OCI-LY1 (cell line): ENCODE measurements around the gene THAP4.

ENCODE experiments used
- H2AFZ ChIP-seq: fragments of 200-600 bp; sonication (generic), shearing (Covaris generic); 2 replicates; pipeline ENCODE4 v1.6.0; 2014; ENCODE audit warnings: antibody characterized with exemption, mild to moderate bottlenecking, low read length
- H3F3A ChIP-seq: fragments of 200-600 bp; sonication (generic), shearing (Covaris generic); 2 replicates; pipeline ENCODE4 v1.6.0; 2014; ENCODE audit warnings: mild to moderate bottlenecking, antibody characterized with exemption, low read length, moderate library complexity; ENCODE audit not compliant: insufficient read depth
- H3K27ac ChIP-seq: fragments of 200-600 bp; sonication (generic); 2 replicates; pipeline ENCODE4 v1.5.1; 2014; ENCODE audit warnings: low read length, mixed run types, mild to moderate bottlenecking, low read depth; ENCODE audit not compliant: poor library complexity, severe bottlenecking
- H3K27me3 ChIP-seq: fragments of 200-600 bp; sonication (generic); 2 replicates; pipeline ENCODE4 v1.6.0; 2014; ENCODE audit warnings: antibody characterized with exemption, mild to moderate bottlenecking, low read length, moderate library complexity; ENCODE audit not compliant: insufficient read depth
- H3K36me3 ChIP-seq: fragments of 200-600 bp; sonication (generic); 2 replicates; pipeline ENCODE4 v1.6.1; 2014; ENCODE audit warnings: mild to moderate bottlenecking, antibody characterized with exemption, low read length, moderate library complexity, mixed read lengths; ENCODE audit not compliant: insufficient read depth
- H3K4me1 ChIP-seq: fragments of 200-600 bp; sonication (generic); 2 replicates; pipeline ENCODE4 v1.5.1; 2014; ENCODE audit warnings: mild to moderate bottlenecking, low read length, moderate library complexity; ENCODE audit not compliant: insufficient read depth, severe bottlenecking
- H3K4me2 ChIP-seq: fragments of 200-600 bp; sonication (generic), shearing (Covaris generic); 2 replicates; pipeline ENCODE4 v1.6.1; 2014; ENCODE audit warnings: low read length
- H3K4me3 ChIP-seq: fragments of 200-600 bp; sonication (generic); 2 replicates; pipeline ENCODE4 v1.5.1; 2014; ENCODE audit warnings: low read length, low read depth, mild to moderate bottlenecking, mixed read lengths; ENCODE audit not compliant: poor library complexity, severe bottlenecking
- H3K79me2 ChIP-seq: fragments of 200-600 bp; shearing (Covaris generic); 2 replicates; pipeline ENCODE4 v1.6.1; 2016; ENCODE audit warnings: mixed run types, low read length, mixed read lengths; ENCODE audit not compliant: insufficient read depth
- H3K9ac ChIP-seq: fragments of 200-600 bp; sonication (generic), shearing (Covaris generic); 2 replicates; pipeline ENCODE4 v1.6.1; 2014; ENCODE audit warnings: mild to moderate bottlenecking, low read length, mixed read lengths
- H3K9me2 ChIP-seq: fragments of 200-600 bp; sonication (generic), shearing (Covaris generic); 2 replicates; pipeline ENCODE4 v1.6.1; 2014; ENCODE audit warnings: low read depth, mild to moderate bottlenecking, low read length, mixed read lengths
- H3K9me3 ChIP-seq: fragments of 200-600 bp; shearing (Covaris generic); 2 replicates; pipeline ENCODE4 v1.6.1; 2014; ENCODE audit warnings: low read length, mixed read lengths
- H4K20me1 ChIP-seq: fragments of 200-600 bp; sonication (generic), shearing (Covaris generic); 2 replicates; pipeline ENCODE4 v1.6.0; 2016; ENCODE audit warnings: mild to moderate bottlenecking, low read length; ENCODE audit not compliant: insufficient read depth
- EZH2 ChIP-seq: fragments of 200-600 bp; sonication (generic), shearing (Covaris generic); IDR thresholded peaks from 2 replicates; pipeline ENCODE4 v1.8.0; 2017; ENCODE audit warnings: borderline replicate concordance, mixed run types, mild to moderate bottlenecking, antibody characterized with exemption, low read length, moderate library complexity, mixed read lengths
- TF ChIP-seq, protein P1 (sequence below): fragments of 200-600 bp; sonication (generic), shearing (Covaris generic); IDR thresholded peaks from 2 replicates; pipeline ENCODE4 v1.5.1; 2017; ENCODE audit warnings: mild to moderate bottlenecking, antibody characterized with exemption, low read length, moderate library complexity, mixed read lengths

THAP4 gene

DNA sequence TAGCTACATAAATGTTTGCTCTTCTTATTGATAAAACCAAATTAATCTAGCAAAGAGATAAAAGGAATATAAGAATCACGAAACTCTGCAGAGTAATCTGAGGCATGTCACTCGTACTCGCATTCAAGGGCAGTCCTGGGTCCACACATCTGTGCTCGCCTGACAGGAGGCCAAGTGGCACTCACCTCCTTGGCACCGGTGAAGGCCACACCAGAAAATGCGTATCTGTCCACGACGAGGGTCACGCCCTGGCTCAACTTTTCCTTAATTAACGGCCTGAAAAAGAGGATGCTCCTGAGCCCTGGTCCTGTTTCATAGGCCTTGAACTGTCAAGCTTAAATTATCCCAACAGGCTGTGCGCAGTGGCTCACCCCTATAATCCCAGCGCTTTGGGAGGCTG, 43.1 kb upstream of the THAP4 start:
- Histone ChIP-seq H3K27ac (no peak overlapping the region), H2AFZ (no peak overlapping the region), H3K4me2 (no peak overlapping the region), H3K4me3 (no peak overlapping the region), H3K79me2 (peaks cover 7% of the 10 kb centered on the region; the same call in 1 of the 2 replicates), H3K9me3 (no peaks in the 10 kb centered on the region), H3K36me3 (peaks cover 99% of the 10 kb centered on the region), H3K9me2 (no peaks in the 10 kb centered on the region), H3K9ac (no peak overlapping the region), H4K20me1 (no peaks in the 10 kb centered on the region), H3K27me3 (no peaks in the 10 kb centered on the region), H3K4me1 (no peaks in the 10 kb centered on the region), H3F3A (no peaks in the 10 kb centered on the region)
- no peak for TF ChIP-seq EZH2
- TF ChIP-seq, protein P1, sequence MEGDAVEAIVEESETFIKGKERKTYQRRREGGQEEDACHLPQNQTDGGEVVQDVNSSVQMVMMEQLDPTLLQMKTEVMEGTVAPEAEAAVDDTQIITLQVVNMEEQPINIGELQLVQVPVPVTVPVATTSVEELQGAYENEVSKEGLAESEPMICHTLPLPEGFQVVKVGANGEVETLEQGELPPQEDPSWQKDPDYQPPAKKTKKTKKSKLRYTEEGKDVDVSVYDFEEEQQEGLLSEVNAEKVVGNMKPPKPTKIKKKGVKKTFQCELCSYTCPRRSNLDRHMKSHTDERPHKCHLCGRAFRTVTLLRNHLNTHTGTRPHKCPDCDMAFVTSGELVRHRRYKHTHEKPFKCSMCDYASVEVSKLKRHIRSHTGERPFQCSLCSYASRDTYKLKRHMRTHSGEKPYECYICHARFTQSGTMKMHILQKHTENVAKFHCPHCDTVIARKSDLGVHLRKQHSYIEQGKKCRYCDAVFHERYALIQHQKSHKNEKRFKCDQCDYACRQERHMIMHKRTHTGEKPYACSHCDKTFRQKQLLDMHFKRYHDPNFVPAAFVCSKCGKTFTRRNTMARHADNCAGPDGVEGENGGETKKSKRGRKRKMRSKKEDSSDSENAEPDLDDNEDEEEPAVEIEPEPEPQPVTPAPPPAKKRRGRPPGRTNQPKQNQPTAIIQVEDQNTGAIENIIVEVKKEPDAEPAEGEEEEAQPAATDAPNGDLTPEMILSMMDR: no peak

DNA sequence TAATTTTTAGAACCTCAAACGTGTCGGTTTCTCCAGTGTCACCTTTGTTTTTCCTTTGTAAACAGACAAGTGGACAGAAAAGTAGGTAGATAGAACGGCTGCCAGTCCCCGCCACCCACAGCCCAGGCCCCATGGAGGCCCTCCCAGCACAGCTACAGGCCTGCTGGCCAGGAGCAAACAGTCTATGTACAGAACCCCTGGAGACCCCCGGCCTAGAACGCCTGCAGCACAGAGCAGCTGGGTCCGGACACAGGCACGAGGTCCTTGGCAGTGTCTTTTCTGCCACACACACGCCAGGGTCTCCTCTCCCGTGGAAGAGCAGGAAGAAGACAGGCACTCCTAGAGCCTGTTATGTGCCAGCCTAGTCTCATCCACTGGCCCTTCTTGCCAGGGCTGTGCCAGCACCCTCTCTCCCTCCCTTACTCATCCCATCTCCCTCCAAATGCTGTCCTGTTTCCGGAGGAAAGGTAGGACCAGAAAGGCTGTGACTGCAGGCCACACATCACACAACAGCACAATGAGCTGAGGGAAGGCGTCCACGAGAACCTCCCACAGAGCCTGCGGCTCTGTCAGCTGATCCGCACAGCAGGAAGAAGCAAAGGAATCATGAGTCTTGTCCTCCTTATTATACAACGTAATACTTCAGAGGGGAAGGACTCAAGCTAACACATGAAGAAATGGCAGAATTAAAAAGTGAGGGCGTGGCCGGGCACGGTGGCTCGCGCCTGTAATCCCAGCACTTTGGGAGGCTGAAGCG, 42.0 kb upstream of the THAP4 start:
- no peaks in the 10 kb centered on the region for H4K20me1 ChIP-seq
- no peak overlapping the region for H3K9ac ChIP-seq
- TF ChIP-seq, protein P1: no peak
- no peak for TF ChIP-seq EZH2
- H3K36me3 ChIP-seq: peaks cover 91% of the 10 kb centered on the region
- H3K4me1 ChIP-seq: no peaks in the 10 kb centered on the region
- H3K79me2 ChIP-seq: no peaks in the 10 kb centered on the region
- no peaks in the 10 kb centered on the region for H3K9me2 ChIP-seq
- no peak overlapping the region for H3K4me3 ChIP-seq
- H3F3A ChIP-seq: no peaks in the 10 kb centered on the region
- H3K4me2 ChIP-seq: no peak overlapping the region
- no peaks in the 10 kb centered on the region for H3K27me3 ChIP-seq
- H2AFZ ChIP-seq: no peak overlapping the region
- H3K9me3 ChIP-seq: no peaks in the 10 kb centered on the region
- H3K27ac ChIP-seq: no peak overlapping the region

DNA sequence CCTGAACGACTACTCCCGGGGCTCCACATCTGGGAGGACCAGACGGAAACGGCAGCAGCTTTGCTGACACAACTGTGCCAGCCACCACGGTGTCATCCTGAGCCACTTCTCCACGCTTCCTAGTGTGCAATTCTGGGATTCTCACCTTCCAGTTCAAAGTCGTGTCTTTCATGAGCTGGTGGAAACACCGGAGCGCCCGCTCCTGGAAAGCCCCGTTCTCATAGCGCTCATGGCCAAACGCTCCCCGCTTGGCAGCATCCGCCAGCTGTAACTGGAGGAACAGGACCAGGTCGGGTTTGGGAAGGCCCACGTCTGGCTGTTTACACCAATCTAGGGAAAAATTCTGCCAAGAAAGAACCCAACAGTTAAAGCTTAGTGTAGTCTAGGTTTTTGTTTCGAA, 41.3 kb upstream of the THAP4 start:
- H3K4me1 ChIP-seq: no peaks in the 10 kb centered on the region
- H3K79me2 ChIP-seq: no peaks in the 10 kb centered on the region
- H3K9me3 ChIP-seq: no peaks in the 10 kb centered on the region
- H3K36me3 ChIP-seq: peaks cover 87% of the 10 kb centered on the region
- no peaks in the 10 kb centered on the region for H4K20me1 ChIP-seq
- no peaks in the 10 kb centered on the region for H3K9me2 ChIP-seq
- H3F3A ChIP-seq: no peaks in the 10 kb centered on the region
- no peak overlapping the region for H3K4me2 ChIP-seq
- no peak overlapping the region for H3K9ac ChIP-seq
- TF ChIP-seq EZH2: no peak
- TF ChIP-seq, protein P1: no peak
- no peak overlapping the region for H2AFZ ChIP-seq
- no peak overlapping the region for H3K27ac ChIP-seq
- H3K27me3 ChIP-seq: no peaks in the 10 kb centered on the region
- H3K4me3 ChIP-seq: no peak overlapping the region
